Choroid plexus epithelial cell (primary cell): ENCODE data around the gene SVBP.

Experiments
- DNase-seq: peaks from one replicate; pipeline ENCODE4 v3.0.0-alpha.2; 2010; ENCODE audit warnings: low read depth
- H3K4me3 ChIP-seq: 2 replicates; pipeline ENCODE4 v1.5.1; 2011; ENCODE audit warnings: low read depth, mild to moderate bottlenecking, control low read depth, low read length, moderate library complexity
- CTCF ChIP-seq: conservative IDR thresholded peaks from 2 replicates; pipeline ENCODE4 v1.5.1; 2011; ENCODE audit warnings: low read depth, mild to moderate bottlenecking, control low read depth, inconsistent platforms, low read length, moderate library complexity

Gene SVBP

GRCh38 chr1:42801832-42802473 is 15.2 kb downstream of the SVBP start:
- no peak overlapping the region for H3K4me3 ChIP-seq
- no peak for DNase-seq
- TF ChIP-seq CTCF = no peak

GRCh38 chr1:42797979-42798378 is 19.2 kb downstream of the SVBP start:
- no peak for TF ChIP-seq CTCF
- DNase-seq = no peak
- H3K4me3 ChIP-seq = no peak overlapping the region

- TF ChIP-seq CTCF = no peak
- no peak overlapping the region for H3K4me3 ChIP-seq
- DNase-seq = no peak
These were observed 19.8 kb downstream of the SVBP start for GRCh38 chr1:42797414-42797813.

- no peak for TF ChIP-seq CTCF
- no peak for DNase-seq
- no peak overlapping the region for H3K4me3 ChIP-seq
These were observed 23.4 kb downstream of the SVBP start for GRCh38 chr1:42793824-42794223.

DNA sequence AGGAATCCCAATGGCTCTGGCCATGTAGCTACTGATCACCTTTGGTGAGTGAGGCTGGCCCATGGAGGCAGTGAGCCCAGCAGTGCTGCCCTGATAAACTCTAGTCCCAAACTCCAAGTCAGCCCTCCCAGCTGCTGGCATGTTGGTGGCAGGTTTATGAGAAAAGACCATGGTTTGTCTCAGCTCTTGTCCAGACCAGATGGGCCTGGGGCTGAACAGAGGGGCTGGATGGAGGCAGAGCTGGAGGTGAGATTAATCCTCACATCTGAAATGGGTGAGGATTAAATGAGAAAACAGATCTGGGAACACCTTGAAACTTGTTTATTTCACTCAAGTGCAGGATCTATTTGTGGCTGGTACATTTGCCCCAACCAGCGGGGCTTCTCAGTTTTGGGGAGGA is 29.2 kb downstream of the SVBP start:
- no peak for DNase-seq
- TF ChIP-seq CTCF = no peak
- no peak overlapping the region for H3K4me3 ChIP-seq

- DNase-seq = no peak
- no peak for TF ChIP-seq CTCF
- H3K4me3 ChIP-seq = no peak overlapping the region
These were observed 31.1 kb downstream of the SVBP start for GRCh38 chr1:42786097-42786496.

GRCh38 chr1:42784946-42785693 is 32.1 kb downstream of the SVBP start, which contains the start of gene TMEM269:
Gene TMEM269, plus strand, starts transcription at chr1:42784991. Its CDS starts 4,903 bp downstream, at chr1:42789894.
- H3K4me3 ChIP-seq = peak within 1 kb of the TSS; percentile 47
- DNase-seq = peak; percentile 23
- TF ChIP-seq CTCF = no peak
